IPS DF 4.7 (cell line): ENCODE data around the gene TSPY2.
"Not testable (repeated sequence)": the region's sequence is repeated elsewhere in the genome, so short reads cannot be mapped to it uniquely, and the experiment has no call there.

Source experiments
- DNase-seq: peaks from one replicate; pipeline ENCODE4 v3.0.0-alpha.2; 2013; ENCODE audit warnings: low spot score; ENCODE audit errors: extremely low read depth

Gene TSPY2

GRCh38 chrY:6245923-6246322 is at the start of gene TSPY2:
Gene TSPY2, plus strand, starts transcription at chrY:6246223. Its CDS starts 46 bp downstream, at chrY:6246269.
- DNase-seq: not testable (repeated sequence)

- not testable (repeated sequence) for DNase-seq
These were observed 36.5 kb upstream of the TSPY2 start for GRCh38 chrY:6209565-6209964.

- DNase-seq: not testable (repeated sequence)
These were observed 29.0 kb upstream of the TSPY2 start for GRCh38 chrY:6217045-6217444.

- not testable (repeated sequence) for DNase-seq
These were observed 23.8 kb downstream of the TSPY2 start for GRCh38 chrY:6269839-6270238.
